Ishikawa (cell line): Measurements from ENCODE around the gene MAT2A.

ENCODE experiments used
- CEBPB ChIP-seq: IDR thresholded peaks from 2 replicates; pipeline ENCODE4 v1.6.1; 2012
- CREB1 ChIP-seq: IDR thresholded peaks from 2 replicates; pipeline ENCODE4 v1.6.1; 2012; ENCODE audit warnings: low read depth
- EGR1 ChIP-seq: IDR thresholded peaks from 2 replicates; pipeline ENCODE4 v1.6.1; 2012
- EP300 ChIP-seq: IDR thresholded peaks from 2 replicates; pipeline ENCODE4 v1.6.1; 2012; ENCODE audit warnings: borderline replicate concordance
- FOXM1 ChIP-seq: IDR thresholded peaks from 2 replicates; pipeline ENCODE4 v1.6.1; 2012; ENCODE audit warnings: low read depth, borderline replicate concordance
- MAX ChIP-seq: IDR thresholded peaks from 2 replicates; pipeline ENCODE4 v1.6.1; 2012
- NFIC ChIP-seq: IDR thresholded peaks from 2 replicates; pipeline ENCODE4 v1.6.1; 2012
- RAD21 ChIP-seq: IDR thresholded peaks from 2 replicates; pipeline ENCODE4 v1.6.1; 2012; ENCODE audit warnings: low read depth
- TAF1 ChIP-seq: IDR thresholded peaks from 2 replicates; pipeline ENCODE4 v1.6.1; 2012; ENCODE audit warnings: low read depth, mild to moderate bottlenecking
- TCF12 ChIP-seq: IDR thresholded peaks from 2 replicates; pipeline ENCODE4 v1.6.1; 2012; ENCODE audit warnings: low read depth
- TEAD4 ChIP-seq: IDR thresholded peaks from 2 replicates; pipeline ENCODE4 v1.6.1; 2012
- USF1 ChIP-seq: IDR thresholded peaks from 2 replicates; pipeline ENCODE4 v1.6.1; 2012
- YY1 ChIP-seq: IDR thresholded peaks from 2 replicates; pipeline ENCODE4 v1.6.1; 2012; ENCODE audit warnings: low read depth
- ZBTB7A ChIP-seq: IDR thresholded peaks from 2 replicates; pipeline ENCODE4 v1.6.1; 2012; ENCODE audit warnings: low read depth
- TF ChIP-seq, protein P1 (sequence below): IDR thresholded peaks from 2 replicates; pipeline ENCODE4 v1.6.1; 2012; ENCODE audit warnings: low read depth, mild to moderate bottlenecking

Gene MAT2A

DNA sequence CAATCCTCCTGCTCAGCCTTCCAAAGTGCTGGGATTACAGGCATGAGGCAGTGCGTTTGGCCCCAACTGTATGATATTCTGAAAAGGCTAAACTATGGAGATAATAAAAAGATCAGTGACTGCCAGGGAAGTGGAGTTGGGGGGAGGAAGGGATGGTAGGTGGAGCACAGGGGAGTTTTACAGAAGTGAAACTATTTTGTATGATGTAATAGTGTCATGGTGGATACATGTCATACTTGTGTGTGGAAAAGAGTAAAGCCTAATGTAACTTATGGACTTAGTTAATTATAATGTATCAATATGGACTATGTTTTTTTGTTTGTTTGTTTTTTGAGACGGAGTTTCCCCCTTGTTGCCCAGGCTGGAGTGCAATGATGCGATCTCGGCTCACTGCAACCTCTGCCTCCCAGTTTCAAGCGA is 25.2 kb downstream of the MAT2A start:
- TF ChIP-seq NFIC (no peak), TEAD4 (no peak)

DNA sequence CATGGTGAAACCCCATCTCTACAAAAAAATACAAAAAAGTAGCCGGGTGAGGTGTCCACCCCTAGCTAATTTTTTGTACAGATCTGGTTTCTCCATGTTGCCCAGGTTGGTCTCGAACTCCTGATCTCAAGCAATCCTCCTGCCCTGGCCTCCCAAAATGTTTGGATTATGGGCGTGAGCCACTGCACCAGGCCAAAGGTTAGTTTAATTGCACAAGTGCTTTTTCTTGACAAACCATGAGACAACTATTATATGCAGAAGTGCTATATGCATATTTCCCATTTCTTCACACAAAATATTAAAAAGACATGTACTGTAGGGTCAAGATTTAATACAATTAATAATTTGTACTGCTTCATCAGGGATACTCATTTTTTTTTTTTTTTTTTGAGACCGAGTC is 27.3 kb downstream of the MAT2A start:
- TF ChIP-seq CREB1 (no peak), MAX (no peak), ZBTB7A (no peak), YY1 (no peak), EGR1 (no peak), EP300 (no peak), TAF1 (no peak), RAD21 (no peak), TCF12 (no peak), NFIC (no peak), CEBPB (no peak), FOXM1 (no peak), USF1 (no peak)
- TF ChIP-seq, protein P1, sequence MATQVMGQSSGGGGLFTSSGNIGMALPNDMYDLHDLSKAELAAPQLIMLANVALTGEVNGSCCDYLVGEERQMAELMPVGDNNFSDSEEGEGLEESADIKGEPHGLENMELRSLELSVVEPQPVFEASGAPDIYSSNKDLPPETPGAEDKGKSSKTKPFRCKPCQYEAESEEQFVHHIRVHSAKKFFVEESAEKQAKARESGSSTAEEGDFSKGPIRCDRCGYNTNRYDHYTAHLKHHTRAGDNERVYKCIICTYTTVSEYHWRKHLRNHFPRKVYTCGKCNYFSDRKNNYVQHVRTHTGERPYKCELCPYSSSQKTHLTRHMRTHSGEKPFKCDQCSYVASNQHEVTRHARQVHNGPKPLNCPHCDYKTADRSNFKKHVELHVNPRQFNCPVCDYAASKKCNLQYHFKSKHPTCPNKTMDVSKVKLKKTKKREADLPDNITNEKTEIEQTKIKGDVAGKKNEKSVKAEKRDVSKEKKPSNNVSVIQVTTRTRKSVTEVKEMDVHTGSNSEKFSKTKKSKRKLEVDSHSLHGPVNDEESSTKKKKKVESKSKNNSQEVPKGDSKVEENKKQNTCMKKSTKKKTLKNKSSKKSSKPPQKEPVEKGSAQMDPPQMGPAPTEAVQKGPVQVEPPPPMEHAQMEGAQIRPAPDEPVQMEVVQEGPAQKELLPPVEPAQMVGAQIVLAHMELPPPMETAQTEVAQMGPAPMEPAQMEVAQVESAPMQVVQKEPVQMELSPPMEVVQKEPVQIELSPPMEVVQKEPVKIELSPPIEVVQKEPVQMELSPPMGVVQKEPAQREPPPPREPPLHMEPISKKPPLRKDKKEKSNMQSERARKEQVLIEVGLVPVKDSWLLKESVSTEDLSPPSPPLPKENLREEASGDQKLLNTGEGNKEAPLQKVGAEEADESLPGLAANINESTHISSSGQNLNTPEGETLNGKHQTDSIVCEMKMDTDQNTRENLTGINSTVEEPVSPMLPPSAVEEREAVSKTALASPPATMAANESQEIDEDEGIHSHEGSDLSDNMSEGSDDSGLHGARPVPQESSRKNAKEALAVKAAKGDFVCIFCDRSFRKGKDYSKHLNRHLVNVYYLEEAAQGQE = no peak

- TF ChIP-seq TEAD4 = no peak
- TF ChIP-seq TCF12 = no peak
- TF ChIP-seq NFIC = no peak
- no peak for TF ChIP-seq FOXM1
- no peak for TF ChIP-seq USF1
- TF ChIP-seq CREB1 = no peak
- TF ChIP-seq, protein P1 = no peak
- no peak for TF ChIP-seq CEBPB
- no peak for TF ChIP-seq MAX
- TF ChIP-seq ZBTB7A = no peak
- TF ChIP-seq TAF1 = no peak
- no peak for TF ChIP-seq YY1
Measured at GRCh38 chr2:85575739-85576138, 36.8 kb downstream of the MAT2A start.

GRCh38 chr2:85577063-85577385 is 38.1 kb downstream of the MAT2A start:
- TF ChIP-seq, protein P1 = no peak
- no peak for TF ChIP-seq FOXM1
- TF ChIP-seq MAX = no peak
- no peak for TF ChIP-seq USF1
- TF ChIP-seq CEBPB = no peak
- TF ChIP-seq YY1 = no peak
- no peak for TF ChIP-seq EGR1
- no peak for TF ChIP-seq TEAD4
- TF ChIP-seq TCF12 = no peak
- no peak for TF ChIP-seq ZBTB7A
- TF ChIP-seq NFIC = no peak
- no peak for TF ChIP-seq EP300
- TF ChIP-seq TAF1 = no peak
